ENCODE data around the gene PSMF1. TPM values are rescaled to one million over a fixed set of nuclear protein-coding genes. Genes with fewer than 3 reads are reported as not detected.

The PSMF1 gene
- total and polyA plus RNA-seq, 2 donors (not counting 3 experiments of a cell fraction or from before 2014, with no cell fraction given) = 142 to 354 TPM

DNA sequence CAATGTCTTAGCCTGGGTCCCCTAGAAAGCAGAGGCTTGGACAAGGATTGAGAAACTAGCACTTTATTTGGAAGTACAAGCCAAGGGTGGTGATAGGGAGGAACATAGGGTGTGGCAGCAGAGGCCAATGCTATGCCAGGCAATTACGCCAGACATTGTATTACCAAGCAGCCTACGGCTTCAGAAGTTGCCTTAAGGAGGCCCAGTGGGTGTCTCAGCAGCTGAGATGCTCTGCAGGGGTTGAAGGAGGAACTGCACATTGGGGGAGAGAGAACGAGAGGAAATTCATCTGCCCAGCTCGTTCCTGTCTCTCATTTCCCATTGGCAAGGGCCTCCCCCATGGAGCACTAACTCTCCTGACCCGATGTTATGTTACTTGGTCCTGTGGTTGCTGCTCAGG is 85.7 kb downstream of the PSMF1 start:
- BruUV-seq (replicated peaks) = no TSS peak
- no peak overlapping the region for H3K27ac ChIP-seq (ENCODE audit: insufficient read depth, low read depth, low read length)
- H3K36me3 ChIP-seq (ENCODE audit: control insufficient read depth in 2 of 2, extremely low read depth in 1 of 2, insufficient read depth in 2 of 2, low read length in 2 of 2) = no peaks in the 10 kb centered on the region
- no peaks in the 10 kb centered on the region for H3K9me1 ChIP-seq (replicated peaks; ENCODE audit: control insufficient read depth, extremely low read depth, insufficient read depth, low read length)
- CTCF ChIA-PET = interaction anchor here (1.3 to 1.7 kb wide), 2 partner anchors 9 to 300 kb away, joined by 5 to 11 read pairs; no protein-coding TSS in a partner anchor
- no peak overlapping the region for H2AFZ ChIP-seq (ENCODE audit: low read depth, low read length)
- FAIRE-seq = no peak
- no peak overlapping the region for H3K9ac ChIP-seq (replicated peaks; ENCODE audit: extremely low read depth, insufficient read depth, low read length)
- TF ChIP-seq GATA2 (IDR thresholded peaks at IDR 0.05; ENCODE audit: insufficient read depth, insufficient read length, low read depth, low read length) = no peak
- TF ChIP-seq JUN (IDR thresholded peaks at IDR 0.05; ENCODE audit: borderline replicate concordance, insufficient read depth, insufficient read length, low read depth) = no peak
- TF ChIP-seq POLR2A (IDR thresholded peaks at IDR 0.05; ENCODE audit: low read depth, low read length) = no peak
- no peak for TF ChIP-seq CTCF (IDR thresholded peaks at IDR 0.05; ENCODE audit: extremely low read depth in 1 of 2, insufficient read depth in 1 of 2, low read depth in 1 of 2, low read length in 2 of 2)
- TF ChIP-seq, protein P1, sequence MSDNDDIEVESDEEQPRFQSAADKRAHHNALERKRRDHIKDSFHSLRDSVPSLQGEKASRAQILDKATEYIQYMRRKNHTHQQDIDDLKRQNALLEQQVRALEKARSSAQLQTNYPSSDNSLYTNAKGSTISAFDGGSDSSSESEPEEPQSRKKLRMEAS (IDR thresholded peaks at IDR 0.05; ENCODE audit: insufficient read depth, insufficient read length) = no peak
- no peak for TF ChIP-seq POLR2AphosphoS5 (IDR thresholded peaks at IDR 0.05; ENCODE audit: insufficient read depth, low read depth, low read length)
- no peak for TF ChIP-seq MYC (IDR thresholded peaks at IDR 0.05; ENCODE audit: low read depth, low read length)
- no peak for TF ChIP-seq FOS (IDR thresholded peaks at IDR 0.05; ENCODE audit: borderline replicate concordance, insufficient read depth, low read length)
- TF ChIP-seq EZH2 (IDR thresholded peaks at IDR 0.05; ENCODE audit: borderline replicate concordance, low read depth, low read length, severe bottlenecking) = no peak
- no peaks in the 10 kb centered on the region for H3K79me2 ChIP-seq (ENCODE audit: control insufficient read depth, insufficient read depth, low read length)
- peaks cover 10 to 21% of the 10 kb centered on the region in 2 experiments for H3K27me3 ChIP-seq (ENCODE audit: control insufficient read depth in 2 of 2, insufficient read depth in 2 of 2, low read length in 2 of 2)
- H4K20me1 ChIP-seq (replicated peaks; ENCODE audit: control insufficient read depth, extremely low read depth, insufficient read depth, low read length) = no peaks in the 10 kb centered on the region
- H3K4me2 ChIP-seq (ENCODE audit: insufficient read depth, low read length) = no peak overlapping the region
- intact Hi-C loops (cut with micrococcal nuclease) = no loop called here
- dilution Hi-C loops (cut with MboI; ENCODE audit: extremely low pct_ligation_motif_present, low sequenced_read_pairs) = no loop called here
- POLR2A ChIA-PET = no interaction called here
- H3K4me3 ChIP-seq (replicated peaks in 1 of 3; ENCODE audit: insufficient read depth in 1 of 3, low read depth in 1 of 3, low read length in 3 of 3) = no peak overlapping the region
- H3K9me3 ChIP-seq (replicated peaks; ENCODE audit: control insufficient read depth, insufficient read depth, low read length) = no peaks in the 10 kb centered on the region
- H3K4me1 ChIP-seq (ENCODE audit: control insufficient read depth, extremely low read depth, insufficient read depth, low read length) = no peaks in the 10 kb centered on the region
- no peak for DNase-seq (ENCODE audit: low read depth, low spot score)

All from endothelial cell of umbilical vein (primary cell).